GM18526 (cell line): Measurements from ENCODE around the gene SPATS2.

Experiments
- POLR2A ChIP-seq: IDR thresholded peaks from 3 replicates; pipeline ENCODE4 v1.6.1; 2011; ENCODE audit not compliant: insufficient read length; ENCODE audit errors: extremely low read depth

SPATS2 gene

DNA sequence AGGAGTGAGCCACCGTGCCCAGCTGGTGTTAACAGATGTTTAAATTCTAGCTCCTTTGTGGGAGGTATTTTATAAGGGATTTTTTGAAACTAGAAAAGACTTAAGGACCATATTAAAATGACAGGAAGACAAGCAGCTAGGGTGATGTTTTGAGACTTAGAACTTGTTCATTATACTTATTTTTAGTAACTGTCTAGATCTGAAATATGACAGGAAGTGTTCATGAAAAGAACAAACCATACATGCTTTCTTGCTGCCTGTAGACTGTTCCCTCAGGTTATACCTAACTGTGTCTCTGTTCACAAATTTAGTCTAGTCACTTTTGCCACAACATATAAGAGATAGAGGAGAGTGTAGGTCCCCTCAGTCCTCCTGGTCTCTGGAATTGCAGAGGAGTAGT is 134.6 kb downstream of the SPATS2 start:
- no peak for TF ChIP-seq POLR2A

DNA sequence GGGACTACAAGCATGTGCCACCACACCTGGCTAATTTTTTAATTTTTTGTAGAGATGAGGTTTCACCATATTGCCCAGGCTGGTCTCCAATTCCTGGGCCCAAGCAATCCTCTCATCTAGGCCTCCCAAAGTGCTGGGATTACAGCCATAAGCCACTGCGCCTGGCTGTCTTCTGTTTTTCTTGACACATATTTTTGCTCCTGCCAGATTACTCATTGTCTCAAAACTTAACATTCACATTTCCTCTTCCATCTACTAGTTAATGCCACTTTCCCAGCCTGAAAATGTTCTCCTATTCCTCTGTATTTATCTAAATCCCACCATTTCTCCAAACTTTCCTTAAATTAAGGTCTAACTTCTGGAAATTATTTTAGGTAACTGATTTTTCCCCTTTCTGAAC is 135.3 kb downstream of the SPATS2 start:
- TF ChIP-seq POLR2A = no peak

DNA sequence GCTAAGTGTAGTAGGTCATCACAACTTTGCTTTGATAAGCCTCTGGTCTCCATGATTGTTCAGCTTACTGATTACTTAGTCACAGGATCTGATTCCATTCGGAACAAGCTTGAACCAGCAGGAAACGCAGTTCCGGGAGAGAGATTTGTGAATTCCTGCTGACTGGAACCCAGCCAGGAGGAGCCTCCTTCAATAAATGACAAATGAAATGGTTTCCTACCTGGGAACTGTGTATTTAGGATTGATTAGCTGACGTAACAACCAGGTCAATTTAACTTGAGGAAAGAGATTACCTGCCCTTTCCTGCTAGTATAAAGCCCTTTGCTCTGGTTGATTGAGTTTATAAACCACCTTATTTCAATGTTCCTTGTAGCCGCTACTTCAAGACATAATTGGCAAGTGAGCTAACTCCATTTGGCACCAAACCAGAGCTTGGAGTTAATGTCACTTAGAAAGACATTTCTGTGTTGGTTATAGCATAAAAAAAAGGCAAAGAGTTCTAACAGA is 136.5 kb downstream of the SPATS2 start:
- no peak for TF ChIP-seq POLR2A

DNA sequence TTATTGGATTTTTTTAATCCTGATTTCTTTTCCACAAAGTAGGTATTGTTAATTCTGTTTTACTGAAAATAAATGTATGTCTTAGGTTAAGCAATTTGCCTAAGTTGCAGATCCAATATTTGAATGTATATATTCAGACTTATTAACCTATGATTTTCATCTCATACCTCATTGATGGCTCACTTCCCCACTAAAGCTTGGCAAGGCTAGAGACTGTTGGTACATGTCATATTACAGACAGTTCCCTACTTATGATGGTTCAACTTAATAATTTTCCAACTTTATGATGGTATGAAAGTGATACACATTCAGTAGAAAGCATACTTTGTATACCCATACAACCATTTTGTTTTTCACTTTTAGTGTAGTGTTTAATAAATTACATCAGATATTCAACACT is 138.4 kb downstream of the SPATS2 start:
- TF ChIP-seq POLR2A = no peak

DNA sequence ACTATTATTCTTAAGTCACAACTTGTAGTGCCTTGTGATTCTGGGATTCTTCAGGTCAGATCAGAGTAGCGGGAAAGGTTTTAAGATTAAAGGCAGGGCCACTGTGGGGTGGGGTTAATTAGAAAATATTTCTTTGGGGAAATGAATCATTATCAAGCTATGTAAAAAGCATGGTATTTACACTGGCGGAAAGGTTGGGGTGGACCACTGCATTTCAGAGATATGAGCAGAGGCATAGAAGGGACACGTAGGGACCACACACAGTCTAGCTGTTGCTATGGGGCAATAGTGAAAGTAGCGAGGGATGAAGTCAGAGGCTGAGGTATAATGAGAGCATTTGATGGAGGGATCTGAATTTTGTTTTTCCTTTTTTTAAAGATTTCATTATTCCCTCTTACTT is 139.9 kb downstream of the SPATS2 start:
- TF ChIP-seq POLR2A = no peak

GRCh38 chr12:49511410-49511809 is 144.1 kb downstream of the SPATS2 start:
- no peak for TF ChIP-seq POLR2A

DNA sequence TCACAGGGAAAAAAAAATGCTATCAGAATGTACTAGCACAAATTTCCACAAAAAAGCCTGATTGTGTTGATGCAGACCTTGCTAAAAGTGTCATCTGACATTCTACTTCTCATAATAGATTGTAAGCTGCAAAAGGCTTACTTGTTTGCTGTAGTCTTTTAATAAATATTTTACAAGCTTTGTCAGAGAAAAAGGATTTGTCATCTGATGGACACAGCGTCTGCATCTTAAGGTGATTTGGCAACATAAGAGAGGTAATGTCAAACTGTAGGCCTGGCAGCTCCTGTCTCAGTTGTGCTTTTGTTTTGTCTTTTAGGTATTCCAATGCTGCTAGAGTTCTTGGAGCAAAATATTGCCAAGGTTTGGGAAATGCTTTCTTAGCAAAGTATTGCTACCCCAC is 145.3 kb downstream of the SPATS2 start:
- no peak for TF ChIP-seq POLR2A

- no peak for TF ChIP-seq POLR2A
These were observed 148.0 kb downstream of the SPATS2 start for GRCh38 chr12:49515266-49515665.

DNA sequence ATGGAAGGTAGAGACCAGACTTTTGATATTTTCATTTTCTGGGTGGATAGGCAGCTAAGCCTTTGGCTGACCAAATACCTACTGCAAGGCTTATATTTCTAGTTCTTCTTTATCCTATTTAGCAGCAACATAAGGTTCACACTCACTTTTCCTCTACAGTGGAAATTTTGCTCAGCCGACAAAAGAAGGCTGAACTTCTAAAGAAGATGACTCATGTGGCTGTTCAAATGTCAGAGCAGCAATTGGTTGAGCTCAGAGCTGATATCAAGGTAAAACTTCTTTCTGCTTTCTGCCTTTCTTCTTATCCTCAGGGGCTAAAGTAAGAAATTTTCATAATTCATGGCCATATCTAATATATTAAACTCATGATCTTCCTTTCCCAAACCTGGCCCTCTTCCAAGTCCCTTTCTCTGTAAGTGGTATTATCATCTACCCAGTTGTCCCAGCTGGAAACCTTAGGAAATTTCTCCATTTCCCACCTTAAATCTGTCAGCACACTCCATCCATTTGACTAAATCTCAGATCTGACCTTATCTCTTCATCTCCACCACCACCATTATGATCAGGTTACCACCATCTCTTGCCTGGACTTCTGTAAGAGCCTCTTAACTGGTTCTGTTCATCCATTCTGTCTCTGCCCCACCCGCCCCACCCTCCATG is 151.8 kb downstream of the SPATS2 start:
- TF ChIP-seq POLR2A = no peak

DNA sequence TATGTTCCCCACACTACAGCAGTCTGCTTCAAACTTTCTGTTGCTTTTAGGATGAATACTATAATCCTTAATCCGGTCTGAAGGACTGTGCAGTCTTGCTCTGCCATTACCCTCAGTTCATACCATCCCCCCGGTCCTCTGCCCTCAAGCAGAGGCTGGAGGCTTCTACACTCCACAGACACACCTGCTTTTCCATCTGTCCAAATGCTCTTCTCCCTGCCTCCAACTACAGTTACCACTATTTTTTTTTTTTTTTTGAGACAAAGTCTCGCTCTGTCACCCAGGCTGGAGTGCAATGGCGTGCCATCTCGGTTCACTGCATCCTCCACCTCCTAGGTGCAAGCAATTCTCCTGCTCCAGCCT is 152.3 kb downstream of the SPATS2 start:
- no peak for TF ChIP-seq POLR2A

DNA sequence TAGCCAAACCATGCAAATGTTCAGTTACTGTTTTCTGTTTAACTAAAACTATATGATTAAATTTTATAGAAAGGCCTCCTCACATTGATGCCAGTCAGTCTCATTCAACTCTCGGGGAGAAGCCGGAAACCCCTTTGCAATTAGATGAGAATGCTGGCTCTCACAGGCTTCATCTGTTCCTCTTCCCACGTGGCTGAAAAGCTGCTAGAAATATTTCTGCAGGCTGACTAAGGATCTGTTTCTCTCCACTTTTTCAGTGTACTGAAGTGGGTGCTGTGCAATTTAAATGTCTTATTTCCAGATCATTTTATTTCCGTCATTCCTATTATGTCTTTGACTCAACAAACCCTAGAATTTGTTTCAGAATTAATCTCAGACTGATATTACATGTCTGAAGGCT is 154.1 kb downstream of the SPATS2 start:
- no peak for TF ChIP-seq POLR2A

- TF ChIP-seq POLR2A = no peak
These were observed 157.5 kb downstream of the SPATS2 start for GRCh38 chr12:49524660-49525324.

- TF ChIP-seq POLR2A = no peak
These were observed 158.7 kb downstream of the SPATS2 start for GRCh38 chr12:49525942-49526341.

GRCh38 chr12:49527361-49528130 is 160.3 kb downstream of the SPATS2 start:
- TF ChIP-seq POLR2A = no peak

DNA sequence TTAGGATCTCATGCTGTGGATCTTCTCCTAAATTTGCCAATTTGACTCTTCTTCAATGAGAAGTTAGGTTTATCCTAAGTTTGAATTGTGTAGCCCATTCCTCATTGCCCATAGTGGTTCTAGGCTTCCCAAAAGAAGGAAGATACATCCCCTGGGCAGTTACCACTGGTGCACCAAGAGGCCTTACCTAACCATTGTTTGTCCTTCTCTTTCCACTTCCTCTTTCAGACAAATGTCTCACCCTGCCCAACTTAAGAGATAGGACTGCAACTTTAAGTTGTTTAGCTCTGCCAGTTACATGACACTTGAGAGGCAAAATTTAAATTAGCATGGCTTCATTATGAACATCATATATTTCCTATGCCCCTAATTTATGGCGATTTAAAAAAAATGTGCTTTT is 162.2 kb downstream of the SPATS2 start:
- no peak for TF ChIP-seq POLR2A

- TF ChIP-seq POLR2A = no peak
These were observed 164.5 kb downstream of the SPATS2 start for GRCh38 chr12:49531745-49532144.

DNA sequence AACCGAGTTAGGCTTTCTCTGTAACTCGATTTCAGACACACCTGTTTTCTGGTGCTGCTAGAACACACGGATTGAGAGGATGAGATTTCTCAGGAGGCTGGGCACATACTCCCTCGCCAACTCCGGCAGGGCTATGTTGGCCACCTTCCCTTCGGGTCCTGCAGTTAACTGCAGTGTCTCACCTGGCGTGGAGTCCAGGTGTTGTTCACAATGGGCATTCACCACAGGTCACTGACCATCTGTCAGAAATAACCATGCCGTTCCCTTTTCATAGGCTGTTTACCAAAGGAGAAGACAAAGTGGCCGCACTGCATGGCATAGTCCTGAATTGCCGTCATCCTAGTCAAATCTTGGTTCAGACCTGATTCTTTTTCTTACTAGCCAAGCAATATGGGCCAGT is 166.1 kb downstream of the SPATS2 start:
- TF ChIP-seq POLR2A = no peak

DNA sequence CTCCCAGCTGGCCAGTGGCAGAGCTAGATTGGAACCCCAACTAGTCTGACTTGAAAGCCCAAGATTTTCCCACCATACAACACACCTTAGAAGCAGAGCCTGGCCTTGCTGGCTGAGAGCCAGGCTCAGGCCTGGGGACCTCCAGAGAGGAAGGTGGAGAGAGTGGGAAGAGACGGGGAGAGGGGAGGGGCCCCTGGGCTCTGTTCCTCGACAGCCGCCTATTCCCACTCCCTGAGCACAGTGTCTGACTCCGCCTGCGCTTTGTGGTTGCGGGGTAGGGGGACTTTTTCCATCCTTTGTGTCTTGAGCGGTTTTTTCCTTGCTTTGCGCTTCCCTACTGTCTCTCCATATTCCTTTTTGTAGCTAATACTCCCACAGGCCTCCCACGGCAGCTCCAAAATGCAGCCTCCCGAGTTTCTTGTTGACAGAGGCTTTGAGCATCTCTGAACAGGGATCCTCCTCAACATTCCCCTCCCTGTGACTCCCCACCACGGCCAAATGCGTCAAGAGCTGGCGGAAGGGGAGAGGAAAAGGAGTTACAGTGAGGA is 167.5 kb downstream of the SPATS2 start:
- no peak for TF ChIP-seq POLR2A
